Neuronal stem cell (in vitro differentiated cells): ENCODE results near the gene SLC26A3.

ENCODE experiments used
- DNase-seq: peaks from one replicate; pipeline ENCODE4 v3.0.0-alpha.2; 2013; ENCODE audit warnings: low spot score
- H2AFZ ChIP-seq: one replicate; pipeline ENCODE4 v1.6.1; 2013; ENCODE audit warnings: mild to moderate bottlenecking, low read length, inconsistent platforms
- H2AK5ac ChIP-seq: 2 replicates; pipeline ENCODE4 v1.6.1; 2013; ENCODE audit warnings: low read depth, mild to moderate bottlenecking, inconsistent platforms, low read length, moderate library complexity, mixed read lengths
- H2BK120ac ChIP-seq: 2 replicates; pipeline ENCODE4 v1.6.1; 2013; ENCODE audit warnings: low read depth, mild to moderate bottlenecking, inconsistent platforms, low read length, moderate library complexity, mixed read lengths
- H2BK12ac ChIP-seq: one replicate; pipeline ENCODE4 v1.6.1; 2013; ENCODE audit warnings: low read length, inconsistent platforms
- H2BK15ac ChIP-seq: 2 replicates; pipeline ENCODE4 v1.6.1; 2013; ENCODE audit warnings: mild to moderate bottlenecking, low read length, inconsistent platforms, mixed read lengths
- H2BK5ac ChIP-seq: one replicate; pipeline ENCODE4 v1.6.1; 2013; ENCODE audit warnings: inconsistent platforms, mild to moderate bottlenecking, low read length, moderate library complexity
- H3K14ac ChIP-seq: one replicate; pipeline ENCODE4 v1.6.1; 2013; ENCODE audit warnings: low read length, inconsistent platforms
- H3K18ac ChIP-seq: 2 replicates; pipeline ENCODE4 v1.6.1; 2013; ENCODE audit warnings: low read length, inconsistent platforms
- H3K23ac ChIP-seq: 2 replicates; pipeline ENCODE4 v1.6.1; 2013; ENCODE audit warnings: low read depth, mild to moderate bottlenecking, mixed read lengths, low read length, inconsistent platforms; ENCODE audit not compliant: poor library complexity
- H3K27ac ChIP-seq: replicated peaks from 3 replicates; pipeline ENCODE4 v1.5.1; 2013; ENCODE audit warnings: low read length, inconsistent platforms
- H3K27me3 ChIP-seq, 3 experiments: 2 replicates each; pipeline ENCODE4 v1.6.1; 2013; ENCODE audit warnings: low read length in 3 of 3, mild to moderate bottlenecking in 2 of 3, inconsistent platforms in 1 of 3, low read depth in 1 of 3, mixed read lengths in 1 of 3, moderate library complexity in 1 of 3; ENCODE audit not compliant: control insufficient read depth in 3 of 3, insufficient read depth in 3 of 3
- H3K36me3 ChIP-seq, 2 donors: replicated peaks in 1 of 2; 2 replicates each; pipeline ENCODE4 v1.6.1; 2013; ENCODE audit warnings: low read length in 2 of 2; ENCODE audit not compliant: control insufficient read depth in 2 of 2, insufficient read depth in 2 of 2
- H3K4ac ChIP-seq: 2 replicates; pipeline ENCODE4 v1.6.1; 2013; ENCODE audit warnings: inconsistent platforms, mild to moderate bottlenecking, low read length, moderate library complexity
- H3K4me1 ChIP-seq, 2 donors: 1 replicate in 1 of 2; 2 replicates in 1 of 2; pipeline ENCODE4 v1.6.1; 2013; ENCODE audit warnings: low read length in 2 of 2, low read depth in 1 of 2; ENCODE audit not compliant: control insufficient read depth in 2 of 2, insufficient read depth in 1 of 2
- H3K4me2 ChIP-seq: one replicate; pipeline ENCODE4 v1.6.1; 2013; ENCODE audit warnings: mild to moderate bottlenecking, low read length, inconsistent platforms; ENCODE audit not compliant: insufficient read depth, poor library complexity, severe bottlenecking
- H3K4me3 ChIP-seq, 2 donors: 2 replicates each; pipeline ENCODE4 v1.5.1; 2013; ENCODE audit warnings: low read length in 2 of 2, mild to moderate bottlenecking in 2 of 2, inconsistent platforms in 1 of 2, moderate library complexity in 1 of 2
- H3K79me1 ChIP-seq: one replicate; pipeline ENCODE4 v1.6.1; 2013; ENCODE audit warnings: low read depth, mild to moderate bottlenecking, inconsistent platforms, low read length, moderate library complexity
- H3K9ac ChIP-seq: one replicate; pipeline ENCODE4 v1.6.1; 2013; ENCODE audit warnings: mild to moderate bottlenecking, low read depth, low read length, inconsistent platforms; ENCODE audit not compliant: poor library complexity
- H3K9me3 ChIP-seq, 2 donors: replicated peaks in 1 of 2; 2 replicates each; pipeline versions ENCODE3 to v1.6.1; 2013; ENCODE audit warnings: low read length in 2 of 2, mild to moderate bottlenecking in 2 of 2, inconsistent platforms in 1 of 2, low read depth in 1 of 2, mixed read lengths in 1 of 2, moderate library complexity in 1 of 2; ENCODE audit not compliant: control insufficient read depth in 2 of 2, insufficient read depth in 1 of 2
- H4K8ac ChIP-seq: one replicate; pipeline ENCODE4 v1.6.1; 2013; ENCODE audit warnings: low read depth, mild to moderate bottlenecking, inconsistent platforms, low read length, moderate library complexity
- H4K91ac ChIP-seq: one replicate; pipeline ENCODE4 v1.6.1; 2013; ENCODE audit warnings: low read length, low read depth, mild to moderate bottlenecking, inconsistent platforms; ENCODE audit not compliant: poor library complexity
- WGBS, 2 donors: extraction: QIAGEN DNeasy Blood & Tissue Kit; methylation state at CpG; one replicate each; pipeline ENCODE4 v1.1.7; 2013; ENCODE audit warnings: missing lambda C conversion rate in 2 of 2, mixed read lengths in 1 of 2; ENCODE audit not compliant: insufficient read length in 2 of 2, insufficient replicate concordance in 1 of 2; ENCODE audit errors: extremely low coverage in 2 of 2; 5-methylcytosine and 5-hydroxymethylcytosine counted together

Gene SLC26A3

GRCh38 chr7:107792364-107792763 is 10.7 kb downstream of the SLC26A3 start:
- no peak overlapping the region for H2BK12ac ChIP-seq
- H3K27me3 ChIP-seq, result peaks cover 0 to 14% (median 0%) of the 10 kb centered on the region in 3 experiments
- no peak overlapping the region for H2AFZ ChIP-seq
- WGBS, 2 donors, result no CpG with 5 or more reads among the region's 6 CpGs
- H3K36me3 ChIP-seq, result no peaks in the 10 kb centered on the region
- H3K9me3 ChIP-seq, result no peaks in the 10 kb centered on the region
- H3K18ac ChIP-seq, result no peak overlapping the region
- DNase-seq, result no peak
- H2AK5ac ChIP-seq, result no peak overlapping the region
- H2BK120ac ChIP-seq, result no peak overlapping the region
- no peak overlapping the region for H3K23ac ChIP-seq
- H3K79me1 ChIP-seq, result no peaks in the 10 kb centered on the region
- H3K4me2 ChIP-seq, result no peak overlapping the region
- no peak overlapping the region for H3K27ac ChIP-seq
- no peaks in the 10 kb centered on the region for H3K4me1 ChIP-seq
- no peak overlapping the region for H3K4me3 ChIP-seq
- no peak overlapping the region for H3K4ac ChIP-seq
- no peak overlapping the region for H3K14ac ChIP-seq
- H4K91ac ChIP-seq, result no peak overlapping the region
- H2BK5ac ChIP-seq, result no peak overlapping the region
- no peak overlapping the region for H2BK15ac ChIP-seq
- no peak overlapping the region for H4K8ac ChIP-seq
- H3K9ac ChIP-seq, result no peak overlapping the region

DNA sequence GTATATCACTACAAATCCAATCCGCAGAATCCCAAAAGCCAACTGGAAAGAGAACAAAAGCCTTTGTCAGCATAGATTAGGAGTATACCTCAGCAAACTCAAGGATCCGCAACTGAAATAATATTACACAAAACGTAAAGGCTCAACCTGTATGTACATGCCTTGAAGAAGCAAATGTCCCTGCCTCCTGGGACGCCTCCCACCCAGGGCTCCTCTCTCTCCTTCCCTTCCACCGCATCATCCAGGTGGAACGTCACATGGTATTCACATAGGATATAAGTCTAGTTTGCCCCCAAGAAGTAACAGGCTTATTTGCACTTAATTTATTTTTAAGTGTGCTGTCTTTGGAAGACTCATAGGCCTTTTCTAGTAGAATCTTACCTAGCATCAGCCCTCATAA is 13.4 kb downstream of the SLC26A3 start:
- H4K8ac ChIP-seq, result no peak overlapping the region
- no peaks in the 10 kb centered on the region for H3K79me1 ChIP-seq
- H3K4me2 ChIP-seq, result no peak overlapping the region
- H3K4me3 ChIP-seq, result no peak overlapping the region
- no peak overlapping the region for H2BK15ac ChIP-seq
- no peak overlapping the region for H3K18ac ChIP-seq
- no peak overlapping the region for H2BK12ac ChIP-seq
- no peak overlapping the region for H4K91ac ChIP-seq
- no peak overlapping the region for H2AK5ac ChIP-seq
- H3K9ac ChIP-seq, result no peak overlapping the region
- H3K4me1 ChIP-seq, result no peaks in the 10 kb centered on the region
- H2BK120ac ChIP-seq, result no peak overlapping the region
- no peak for DNase-seq
- no peak overlapping the region for H3K23ac ChIP-seq
- no peak overlapping the region for H3K27ac ChIP-seq
- no peak overlapping the region for H3K14ac ChIP-seq
- H3K4ac ChIP-seq, result no peak overlapping the region
- no peaks in the 10 kb centered on the region for H3K36me3 ChIP-seq
- H2AFZ ChIP-seq, result no peak overlapping the region
- WGBS, 2 donors, result no CpG with 5 or more reads among the region's 6 CpGs
- no peak overlapping the region for H2BK5ac ChIP-seq
- peaks cover 0 to 27% (median 0%) of the 10 kb centered on the region in 3 experiments for H3K27me3 ChIP-seq
- no peaks in the 10 kb centered on the region for H3K9me3 ChIP-seq

DNA sequence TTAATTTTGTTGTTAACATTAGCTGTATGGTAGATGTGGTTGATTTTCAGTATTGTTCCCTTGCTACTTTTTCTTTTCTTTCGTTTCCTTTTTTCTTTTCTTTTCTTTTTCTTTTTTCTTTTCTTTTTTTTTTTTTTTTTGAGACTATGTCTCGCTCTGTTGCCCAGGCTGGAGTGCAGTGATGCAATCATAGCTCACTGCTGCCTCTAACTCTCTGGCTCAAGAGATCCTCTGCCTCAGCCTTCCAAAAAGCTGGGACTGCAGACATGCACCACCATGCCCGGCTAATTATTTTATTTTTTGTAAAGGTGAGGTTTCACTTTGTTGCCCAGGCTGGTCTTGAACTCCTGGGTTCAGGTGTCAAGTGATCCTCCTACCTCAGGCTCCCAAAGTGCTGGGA is 14.4 kb downstream of the SLC26A3 start:
- Histone ChIP-seq H2BK15ac (no peak overlapping the region), H2AK5ac (no peak overlapping the region), H3K18ac (no peak overlapping the region), H2BK12ac (no peak overlapping the region), H4K8ac (no peak overlapping the region), H3K4me3 (no peak overlapping the region), H3K23ac (no peak overlapping the region), H3K4ac (no peak overlapping the region), H2AFZ (no peak overlapping the region), H3K27ac (no peak overlapping the region), H3K9me3 (no peaks in the 10 kb centered on the region), H3K27me3 (peaks cover 0 to 18% (median 0%) of the 10 kb centered on the region in 3 experiments), H3K79me1 (no peaks in the 10 kb centered on the region), H3K36me3 (no peaks in the 10 kb centered on the region), H2BK120ac (no peak overlapping the region), H2BK5ac (no peak overlapping the region), H4K91ac (no peak overlapping the region), H3K4me1 (no peaks in the 10 kb centered on the region), H3K14ac (no peak overlapping the region), H3K9ac (no peak overlapping the region), H3K4me2 (no peak overlapping the region)
- no CpG with 5 or more reads among the region's 3 CpGs for WGBS, 2 donors
- no peak for DNase-seq

DNA sequence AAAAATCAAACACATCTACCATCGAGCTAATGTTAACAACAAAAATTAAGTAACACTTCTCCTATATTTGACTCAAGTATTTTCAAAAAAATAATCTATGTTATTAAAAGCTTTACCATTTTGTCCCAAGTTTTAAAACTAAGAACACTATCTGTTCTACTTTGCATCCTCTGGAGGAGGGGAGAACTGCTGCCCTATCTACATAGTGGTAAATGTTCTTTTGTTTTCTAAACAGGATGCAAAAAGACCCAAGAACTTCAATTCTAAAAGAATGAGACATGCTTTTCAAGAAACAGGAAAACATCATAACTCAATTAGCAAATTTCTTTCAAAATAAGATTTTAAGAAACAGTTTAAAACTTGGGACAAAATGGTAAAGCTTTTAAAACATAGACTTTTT is 14.8 kb downstream of the SLC26A3 start:
- no peak overlapping the region for H4K8ac ChIP-seq
- H3K9ac ChIP-seq, result no peak overlapping the region
- no peak overlapping the region for H4K91ac ChIP-seq
- peaks cover 0 to 17% (median 0%) of the 10 kb centered on the region in 3 experiments for H3K27me3 ChIP-seq
- H3K79me1 ChIP-seq, result no peaks in the 10 kb centered on the region
- H2AK5ac ChIP-seq, result no peak overlapping the region
- no peak overlapping the region for H3K23ac ChIP-seq
- H3K4me3 ChIP-seq, result no peak overlapping the region
- no peak overlapping the region for H3K27ac ChIP-seq
- no peak for DNase-seq
- H2BK5ac ChIP-seq, result no peak overlapping the region
- H3K4me1 ChIP-seq, result no peaks in the 10 kb centered on the region
- H2AFZ ChIP-seq, result no peak overlapping the region
- no peak overlapping the region for H3K14ac ChIP-seq
- H2BK12ac ChIP-seq, result no peak overlapping the region
- H2BK120ac ChIP-seq, result no peak overlapping the region
- H3K18ac ChIP-seq, result no peak overlapping the region
- no peaks in the 10 kb centered on the region for H3K9me3 ChIP-seq
- no peaks in the 10 kb centered on the region for H3K36me3 ChIP-seq
- no peak overlapping the region for H3K4ac ChIP-seq
- H3K4me2 ChIP-seq, result no peak overlapping the region
- no peak overlapping the region for H2BK15ac ChIP-seq
- no CpG with 5 or more reads among the region's 1 CpG for WGBS, 2 donors
